Measurements from ENCODE around the gene PMS2.
"Not testable (repeated sequence)": the region's sequence is repeated elsewhere in the genome, so short reads cannot be mapped to it uniquely, and the experiment has no call there.

GRCh38 chr7:6051185-6051584, 42.3 kb upstream of the PMS2 start:
- TF ChIP-seq, protein P1, sequence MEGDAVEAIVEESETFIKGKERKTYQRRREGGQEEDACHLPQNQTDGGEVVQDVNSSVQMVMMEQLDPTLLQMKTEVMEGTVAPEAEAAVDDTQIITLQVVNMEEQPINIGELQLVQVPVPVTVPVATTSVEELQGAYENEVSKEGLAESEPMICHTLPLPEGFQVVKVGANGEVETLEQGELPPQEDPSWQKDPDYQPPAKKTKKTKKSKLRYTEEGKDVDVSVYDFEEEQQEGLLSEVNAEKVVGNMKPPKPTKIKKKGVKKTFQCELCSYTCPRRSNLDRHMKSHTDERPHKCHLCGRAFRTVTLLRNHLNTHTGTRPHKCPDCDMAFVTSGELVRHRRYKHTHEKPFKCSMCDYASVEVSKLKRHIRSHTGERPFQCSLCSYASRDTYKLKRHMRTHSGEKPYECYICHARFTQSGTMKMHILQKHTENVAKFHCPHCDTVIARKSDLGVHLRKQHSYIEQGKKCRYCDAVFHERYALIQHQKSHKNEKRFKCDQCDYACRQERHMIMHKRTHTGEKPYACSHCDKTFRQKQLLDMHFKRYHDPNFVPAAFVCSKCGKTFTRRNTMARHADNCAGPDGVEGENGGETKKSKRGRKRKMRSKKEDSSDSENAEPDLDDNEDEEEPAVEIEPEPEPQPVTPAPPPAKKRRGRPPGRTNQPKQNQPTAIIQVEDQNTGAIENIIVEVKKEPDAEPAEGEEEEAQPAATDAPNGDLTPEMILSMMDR (IDR thresholded peaks at IDR 0.05 in 8 of 11, conservative IDR thresholded peaks at IDR 0.05 in 3 of 11): not testable (repeated sequence)
- TF ChIP-seq POLR2A (IDR thresholded peaks at IDR 0.05): not testable (repeated sequence)
